NCI-H187 treated with DMSO at 0.1 percent for 48 hours (cell line): ENCODE results near the gene VWDE.
"Not testable (repeated sequence)": the region's sequence is repeated elsewhere in the genome, so short reads cannot be mapped to it uniquely, and the experiment has no call there.

Source experiments
- DNase-seq: peaks from one replicate; lab custom pipeline; 2025; lab: John Stamatoyannopoulos, UW

The VWDE gene

GRCh38 chr7:12401538-12402364 lies 1.9 kb downstream of the VWDE start:
- no peak for DNase-seq

DNA sequence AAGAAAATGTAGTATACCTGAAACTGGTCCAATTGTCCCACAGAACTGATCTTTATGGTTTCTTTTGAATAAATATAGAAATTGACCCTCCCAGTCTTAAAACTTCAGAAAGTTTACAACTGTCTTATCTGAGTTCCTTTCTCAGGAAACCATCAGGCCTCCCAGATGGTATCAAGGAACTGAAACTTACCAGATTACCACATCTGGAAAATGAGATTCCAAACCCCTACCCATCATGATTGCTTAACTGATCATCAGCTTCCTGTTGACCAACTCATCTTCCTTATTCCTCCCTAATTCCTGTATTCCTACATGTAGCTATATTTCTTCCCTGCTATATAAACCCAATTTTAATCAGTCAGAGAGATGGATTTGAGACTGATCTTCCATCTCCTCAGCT lies 5.5 kb downstream of the VWDE start:
- no peak for DNase-seq

DNA sequence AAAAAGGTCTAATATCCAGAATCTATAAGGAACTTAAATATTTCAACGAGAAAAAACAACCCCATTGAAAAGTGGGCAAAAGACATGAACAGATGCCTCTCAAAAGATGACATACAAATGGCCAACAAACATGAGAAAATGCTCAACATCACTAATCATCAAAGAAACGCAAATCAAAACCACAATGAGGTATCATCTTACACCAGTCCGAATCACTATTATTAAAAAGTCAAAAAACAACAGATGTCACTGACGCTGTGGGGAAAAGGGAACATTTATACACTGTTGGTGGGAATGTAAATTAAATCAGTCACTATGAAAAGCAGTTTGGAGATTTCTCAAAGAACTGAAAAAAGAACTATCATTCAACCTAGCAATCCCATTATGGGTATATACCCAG lies 6.0 kb downstream of the VWDE start:
- no peak for DNase-seq

- not testable (repeated sequence) for DNase-seq
Observed at GRCh38 chr7:12396670-12397069, 7.0 kb downstream of the VWDE start.

DNA sequence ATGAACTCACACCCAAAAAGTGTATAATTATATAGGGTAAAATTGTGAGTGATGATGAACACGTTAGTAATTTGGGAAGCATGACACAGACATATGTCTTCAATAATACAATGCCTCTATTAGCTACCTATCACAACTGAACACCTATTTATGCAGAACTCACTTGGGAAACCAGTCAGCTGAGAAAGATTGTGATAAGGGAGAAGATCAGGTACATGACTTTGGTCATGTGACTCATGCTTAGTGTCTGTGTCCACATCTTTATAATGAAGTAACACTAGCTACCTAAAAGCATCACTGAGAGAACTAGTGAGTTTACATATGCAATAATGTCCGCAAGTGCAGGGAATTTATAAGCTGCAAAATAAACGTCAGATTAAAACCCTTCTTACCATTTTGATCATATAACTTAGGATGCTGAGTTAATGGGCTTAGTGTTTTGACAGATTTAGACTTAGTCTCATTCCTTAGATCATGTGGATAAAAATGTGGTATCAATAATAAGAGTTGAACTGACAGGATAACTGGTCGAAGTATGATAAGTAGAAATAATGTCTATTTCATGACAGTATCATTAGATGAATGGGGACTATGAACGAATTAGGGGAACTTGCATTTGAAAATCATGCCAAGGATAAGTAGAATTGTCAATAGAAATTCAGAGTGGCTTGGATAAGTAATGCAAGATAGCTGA lies 11.6 kb downstream of the VWDE start:
- peak; percentile 19 for DNase-seq

GRCh38 chr7:12389089-12389700 lies 14.5 kb downstream of the VWDE start:
- peak; percentile 55 for DNase-seq

- peak; percentile 32 for DNase-seq
Observed at GRCh38 chr7:12386313-12386740, 17.3 kb downstream of the VWDE start.

GRCh38 chr7:12385364-12385786 lies 18.3 kb downstream of the VWDE start:
- DNase-seq: peak; percentile 82

GRCh38 chr7:12383377-12383776 lies 20.3 kb downstream of the VWDE start:
- no peak for DNase-seq

DNA sequence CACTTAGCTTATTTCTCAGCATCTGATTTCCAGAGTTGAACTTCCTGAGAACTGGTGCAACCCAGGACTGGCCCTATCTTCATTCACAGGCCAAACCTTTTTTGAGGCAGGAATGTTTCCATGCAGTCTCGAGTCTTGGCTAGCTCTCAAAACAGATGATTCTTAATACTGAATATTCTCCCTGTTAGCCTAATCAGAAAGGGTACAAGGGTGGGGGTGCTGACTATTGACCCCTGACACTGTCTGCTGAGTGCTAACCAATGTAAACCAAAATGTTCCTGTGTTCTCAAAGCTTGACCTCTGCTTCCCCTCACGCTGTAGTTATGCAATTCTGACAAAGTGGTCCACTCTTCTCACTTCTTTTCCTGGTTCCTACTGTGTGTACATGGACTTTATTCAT lies 25.3 kb downstream of the VWDE start:
- DNase-seq: no peak

GRCh38 chr7:12377406-12377805 lies 26.3 kb downstream of the VWDE start:
- DNase-seq: no peak

DNA sequence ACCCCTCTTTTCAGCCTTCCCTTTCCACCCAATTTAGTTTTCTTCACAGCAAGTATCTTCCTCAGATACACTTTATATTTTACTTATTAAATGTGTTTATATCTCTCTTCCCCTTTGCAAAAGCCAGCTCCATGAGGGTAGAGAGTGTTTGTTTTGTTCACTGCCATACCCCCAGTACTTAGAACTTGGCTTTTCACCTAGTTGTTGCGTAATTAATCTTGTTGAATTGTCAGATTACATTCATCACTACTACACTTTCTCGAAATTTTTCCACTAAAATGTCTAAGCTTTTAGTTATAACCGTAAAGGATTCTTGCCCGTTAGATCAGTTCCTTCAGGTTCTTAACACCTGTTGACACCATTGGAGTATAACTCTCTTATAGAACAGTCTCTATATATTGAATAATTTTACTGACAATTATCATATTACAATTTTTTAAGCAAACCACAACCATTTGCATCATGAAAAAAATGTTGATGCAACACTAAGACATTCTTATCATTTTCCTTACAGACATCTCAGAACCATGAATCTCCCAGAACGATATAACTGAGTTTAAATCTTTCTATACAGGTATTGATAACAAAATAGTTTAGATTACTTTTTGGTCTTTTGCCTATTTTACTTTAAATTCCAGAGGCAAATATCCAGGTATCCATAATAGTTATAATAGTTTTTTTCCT lies 29.9 kb downstream of the VWDE start:
- no peak for DNase-seq

DNA sequence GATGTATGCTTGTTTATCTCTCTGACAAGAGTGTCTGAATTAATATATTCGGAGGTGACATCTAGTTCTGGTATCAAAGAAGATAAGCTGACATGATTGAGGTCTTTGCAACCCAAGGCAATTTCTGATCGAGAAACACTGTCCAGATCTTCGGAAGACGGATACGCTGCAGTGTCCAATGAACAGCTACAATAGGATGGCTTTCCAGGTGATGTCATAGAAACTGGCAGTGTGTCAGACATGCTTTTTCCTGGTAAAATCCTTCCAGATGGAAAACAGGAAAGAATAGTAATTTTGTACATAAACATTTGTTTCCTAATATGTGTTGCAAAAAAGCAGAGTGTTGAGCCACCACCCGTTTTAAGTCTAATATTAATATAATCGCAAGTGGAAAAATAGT lies 33.4 kb downstream of the VWDE start:
- DNase-seq: no peak

GRCh38 chr7:12369756-12370155 lies 33.9 kb downstream of the VWDE start:
- no peak for DNase-seq

DNA sequence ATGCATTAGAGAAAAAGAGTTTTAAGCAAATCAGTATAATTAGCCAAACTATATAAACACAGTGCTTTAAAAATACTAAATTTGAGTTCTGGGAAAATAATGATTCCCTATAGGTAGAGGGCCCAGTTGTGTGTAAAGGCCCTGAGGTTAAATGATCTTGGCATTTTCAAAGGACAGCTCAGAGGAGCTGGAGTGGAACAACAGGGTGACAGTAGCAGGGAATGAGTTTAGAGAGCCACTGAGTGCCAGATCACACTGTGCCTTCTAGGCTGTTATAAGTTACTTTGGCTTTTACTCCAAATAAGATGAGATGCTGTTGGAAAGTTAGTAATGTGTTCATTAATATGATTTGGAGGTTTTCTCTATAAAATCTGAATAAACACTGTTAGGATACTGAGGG lies 34.6 kb downstream of the VWDE start:
- no peak for DNase-seq

DNA sequence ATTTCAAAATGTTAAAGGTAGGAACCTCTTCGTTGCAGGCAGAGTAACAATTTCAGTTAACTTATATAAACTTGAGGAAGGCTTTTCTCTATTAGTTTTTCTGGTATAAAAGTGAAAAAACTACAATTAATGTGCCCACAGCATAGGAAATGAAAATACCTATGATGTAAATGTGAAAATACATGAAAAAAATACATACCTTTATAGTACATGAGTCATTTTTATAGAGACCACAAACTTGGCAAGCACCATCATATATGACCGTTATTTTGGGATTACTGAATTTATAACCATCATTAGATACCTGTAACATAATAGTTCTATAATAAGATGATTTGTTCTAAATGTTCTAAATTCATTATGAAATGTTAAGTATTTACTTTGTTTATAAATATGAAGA lies 42.7 kb downstream of the VWDE start:
- DNase-seq: no peak

- DNase-seq: no peak
Observed at GRCh38 chr7:12358694-12359093, 45.0 kb downstream of the VWDE start.

DNA sequence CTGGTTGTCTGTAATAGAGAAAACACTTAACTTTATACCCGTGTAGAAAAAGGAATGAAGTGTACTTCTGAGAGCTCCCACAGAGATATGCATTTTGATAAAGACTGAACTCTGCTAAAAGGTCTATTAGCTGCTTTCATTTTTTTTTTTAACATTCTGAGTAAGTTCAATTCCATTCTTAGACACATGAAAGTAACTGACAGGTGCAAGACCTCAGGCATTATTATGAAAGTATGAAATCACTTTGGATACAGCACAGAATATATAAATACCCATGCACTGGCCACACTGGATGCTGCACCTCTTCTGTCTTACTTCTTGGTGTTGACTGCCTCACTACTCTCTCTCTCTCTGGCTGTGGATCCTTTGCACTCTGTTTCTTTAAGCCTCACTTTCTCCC lies 46.2 kb downstream of the VWDE start:
- no peak for DNase-seq

DNA sequence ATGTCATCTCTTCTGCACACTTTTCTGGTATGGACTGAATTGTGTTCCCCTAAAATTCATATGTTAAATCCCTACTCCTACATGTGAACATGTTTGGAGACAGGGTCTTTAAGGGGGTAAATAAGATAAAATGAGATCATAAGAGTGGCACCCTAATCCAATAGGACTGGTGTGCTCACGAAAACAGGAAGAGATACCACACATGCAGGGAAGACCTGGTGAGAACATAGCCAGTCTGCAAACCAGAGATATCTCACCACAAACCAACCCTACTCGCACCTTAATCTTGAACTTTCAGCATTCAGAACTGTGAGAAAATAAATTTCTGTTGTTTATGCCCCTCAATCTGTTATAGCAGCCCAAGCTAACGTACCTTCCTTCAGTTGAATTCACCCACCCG lies 51.8 kb downstream of the VWDE start:
- no peak for DNase-seq

DNA sequence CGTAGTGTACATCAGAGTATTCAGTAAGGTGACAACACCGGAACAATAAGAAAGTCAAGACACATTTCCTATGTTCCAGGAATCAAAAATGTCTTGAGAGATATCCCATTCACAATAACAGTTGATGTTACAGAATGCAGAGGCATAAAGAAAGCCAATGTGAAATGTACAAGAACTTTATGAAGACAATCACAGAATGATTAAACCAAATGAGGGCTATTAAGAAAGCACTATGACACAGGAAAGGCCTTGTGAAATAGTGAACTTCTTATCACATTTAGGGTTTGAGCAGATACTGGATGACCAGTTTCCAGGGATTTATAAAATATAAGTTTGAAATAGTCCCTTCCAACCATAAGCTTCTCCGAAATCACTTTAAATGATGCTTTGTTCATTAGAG lies 52.7 kb downstream of the VWDE start:
- no peak for DNase-seq

- DNase-seq: no peak
Observed at GRCh38 chr7:12337095-12337494, 66.6 kb downstream of the VWDE start.
